NCI-H2107 (cell line): Measurements from ENCODE around the gene SLC22A23.

Source experiments
- DNase-seq: peaks from one replicate; lab custom pipeline; 2025; lab: John Stamatoyannopoulos, UW

The SLC22A23 gene

DNA sequence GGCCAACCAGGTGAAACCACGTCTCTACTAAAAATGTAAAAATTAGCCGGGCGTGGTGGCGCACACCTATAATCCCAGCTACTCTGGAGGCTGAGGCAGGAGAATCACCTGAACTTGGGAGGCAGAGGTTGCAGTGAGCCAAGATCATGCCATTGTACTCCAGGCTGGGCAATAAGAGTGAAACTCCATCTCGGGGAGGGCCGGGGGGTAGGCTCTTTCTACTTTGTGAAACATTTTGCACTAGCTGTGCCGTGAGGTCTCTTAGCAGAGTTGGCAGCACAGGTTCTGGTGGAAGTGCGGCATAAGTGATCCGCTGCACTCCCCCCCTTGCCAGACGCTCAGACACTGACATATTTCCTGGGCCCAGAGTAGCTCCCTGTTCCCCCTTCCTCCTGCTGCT lies 173.6 kb downstream of the SLC22A23 start:
- no peak for DNase-seq

DNA sequence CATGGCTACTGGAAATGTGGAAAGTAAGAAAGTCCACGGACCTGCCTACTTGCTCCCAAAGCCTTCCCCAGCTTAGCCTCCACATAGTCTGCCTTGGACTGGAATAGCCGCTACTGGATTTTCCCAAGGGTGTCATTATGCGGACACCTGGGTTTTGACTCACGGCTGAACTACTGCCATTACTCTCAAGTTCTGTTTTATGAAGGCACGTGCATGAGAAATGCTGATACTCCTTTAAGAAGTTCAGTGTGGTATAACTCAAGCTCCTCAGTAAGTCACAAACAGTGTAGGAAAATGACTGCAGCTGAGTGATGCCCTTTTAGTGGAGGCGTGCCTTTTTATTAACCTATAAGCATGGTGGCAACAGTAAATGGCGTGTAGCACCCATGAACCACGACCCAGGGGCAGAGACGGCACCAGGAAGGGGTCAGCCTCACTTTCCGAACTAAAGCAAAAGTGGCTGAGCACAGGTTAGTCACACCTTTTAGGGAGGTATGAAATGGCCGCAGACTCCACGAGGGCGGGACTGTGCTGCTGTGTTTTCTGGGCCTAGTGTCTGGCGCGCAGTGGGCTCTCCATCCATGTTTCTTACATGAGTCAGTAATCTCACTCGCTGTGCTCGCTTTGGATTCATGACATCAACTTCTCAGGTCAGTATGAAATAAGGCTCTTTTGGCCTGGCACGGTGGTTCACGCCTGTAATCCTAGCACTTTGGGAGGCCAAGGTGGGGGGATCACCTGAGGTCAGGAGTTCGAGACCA lies 174.2 kb downstream of the SLC22A23 start:
- DNase-seq: no peak

DNA sequence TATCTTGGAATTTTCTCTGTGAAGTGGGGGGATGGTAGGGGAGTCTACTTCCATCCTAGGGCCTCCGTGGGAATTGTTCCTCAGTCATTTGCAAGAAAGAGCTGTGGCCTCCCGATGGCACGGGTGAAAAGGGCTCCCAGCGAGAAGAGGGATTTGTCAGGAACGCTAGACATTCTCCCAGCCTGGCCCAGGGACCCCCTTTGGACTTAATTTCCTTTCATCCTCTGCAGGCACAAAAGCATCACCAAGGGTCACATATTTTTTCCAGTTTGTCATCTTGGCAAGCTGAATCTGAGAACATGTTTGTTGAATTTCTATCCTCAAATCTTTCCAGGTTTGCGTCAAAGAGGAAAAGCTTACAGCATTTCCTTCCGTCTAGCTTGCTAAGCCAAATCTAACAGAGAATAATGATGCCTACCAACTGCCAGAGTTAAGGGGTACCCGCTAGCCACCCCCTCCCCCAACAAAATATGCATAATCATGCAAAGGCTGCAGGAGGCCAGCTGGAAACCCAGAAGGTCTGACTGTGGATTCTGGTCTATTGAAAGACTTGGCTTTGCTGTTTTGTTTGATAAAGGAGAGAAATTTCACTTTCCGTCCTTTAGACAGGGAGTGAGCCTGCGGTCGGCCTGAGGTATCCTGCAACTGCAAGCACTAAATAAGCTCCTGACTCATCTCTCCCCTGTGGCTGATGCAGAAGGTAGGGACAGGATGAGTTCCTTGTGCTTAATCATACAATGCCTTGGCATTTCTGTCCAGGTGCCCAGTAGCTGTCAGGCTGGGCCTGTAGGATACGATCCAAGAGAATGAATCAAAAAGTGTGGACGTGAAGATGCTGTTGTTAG lies 175.0 kb downstream of the SLC22A23 start:
- DNase-seq: no peak

DNA sequence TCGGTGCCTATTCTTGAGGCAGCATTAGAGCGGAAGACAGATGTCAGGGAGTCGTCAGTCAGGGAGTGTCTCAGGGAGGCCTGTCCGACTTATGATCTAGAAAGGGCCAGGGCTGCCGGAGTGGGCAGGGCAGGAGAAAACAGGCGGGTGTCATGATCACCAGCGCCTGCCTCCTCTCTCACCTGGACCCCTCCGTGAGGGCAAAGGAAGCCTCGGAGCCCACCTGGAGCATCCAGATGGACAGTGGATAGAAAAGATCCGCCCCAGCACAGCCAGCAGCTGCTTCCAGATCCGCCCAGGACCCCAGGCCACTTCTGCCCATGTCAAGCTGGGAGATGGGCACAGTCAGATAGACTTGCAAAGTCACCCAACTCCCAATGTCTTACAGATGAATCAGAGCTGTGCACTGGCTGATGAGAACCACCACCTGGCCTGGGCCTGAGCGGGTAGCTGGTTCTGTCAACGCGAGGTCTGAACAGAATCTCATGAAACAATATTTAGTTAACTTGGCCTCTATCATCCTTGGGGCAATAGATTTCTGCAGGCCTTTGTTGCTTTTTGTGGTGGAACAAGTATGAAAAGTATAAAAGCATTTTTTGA lies 175.9 kb downstream of the SLC22A23 start:
- no peak for DNase-seq

DNA sequence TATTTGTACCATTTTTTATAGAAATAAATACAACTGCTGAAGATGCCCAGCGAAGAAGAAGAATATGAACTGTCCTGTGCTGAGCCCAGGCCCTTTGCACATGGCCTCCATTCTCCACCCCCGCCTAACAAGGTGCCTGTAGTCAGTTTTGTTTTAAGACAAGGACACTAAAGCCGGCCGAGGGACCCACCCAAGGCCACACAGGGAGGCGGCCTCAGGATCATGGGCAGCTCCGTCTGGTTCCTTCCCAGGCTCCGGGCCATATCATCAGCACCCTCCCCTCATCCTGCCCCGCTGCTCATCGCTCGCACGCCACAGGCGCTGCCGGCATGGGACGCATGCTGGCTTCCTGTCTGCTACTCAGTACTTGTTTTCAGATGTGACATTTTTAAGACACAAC lies 176.8 kb downstream of the SLC22A23 start:
- no peak for DNase-seq

DNA sequence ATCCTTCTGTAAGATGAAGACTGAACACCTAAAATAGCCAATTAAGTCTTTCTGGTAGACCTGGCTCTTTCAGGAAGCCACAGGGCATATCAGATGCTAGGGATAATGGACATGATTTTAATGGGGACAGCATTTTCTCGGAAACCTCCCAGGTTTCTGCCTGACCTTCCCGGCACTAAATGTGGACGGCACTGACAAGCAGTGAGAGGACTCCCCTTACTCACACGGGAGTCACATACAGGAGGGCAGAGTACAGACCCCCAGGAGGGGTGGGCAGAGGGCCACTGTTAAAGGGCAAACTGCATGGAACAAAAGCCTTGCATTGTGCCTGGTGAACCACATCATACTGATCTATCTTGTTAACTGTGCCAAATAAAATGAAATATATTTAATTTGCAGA lies 178.2 kb downstream of the SLC22A23 start:
- DNase-seq: no peak

DNA sequence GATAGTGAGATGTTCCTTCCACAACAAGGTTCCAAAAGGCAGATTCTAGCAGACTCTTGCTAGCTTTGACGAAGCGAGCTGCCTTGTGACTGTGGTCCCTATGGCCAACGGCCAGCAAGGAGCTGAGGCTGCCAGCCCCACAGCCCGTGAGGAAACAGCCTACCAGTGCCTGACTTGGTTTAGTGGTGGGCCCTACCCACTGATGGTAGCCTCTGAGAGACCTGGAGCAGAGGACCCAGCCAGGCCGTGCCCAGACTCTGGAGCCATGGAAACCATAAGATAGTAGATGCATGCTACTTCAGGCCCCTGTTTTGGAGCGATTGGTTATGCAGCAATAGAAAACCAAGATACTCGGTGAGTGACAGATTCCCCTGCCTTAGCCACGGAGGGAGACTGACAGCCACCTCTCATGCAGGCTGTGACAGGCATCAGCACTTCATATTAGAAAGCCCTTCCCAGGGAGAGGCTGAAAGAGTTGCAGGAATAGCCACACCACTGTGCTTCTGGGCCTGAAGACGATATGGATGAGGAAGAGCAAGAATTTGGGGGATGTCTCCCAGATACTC lies 178.9 kb downstream of the SLC22A23 start:
- no peak for DNase-seq

DNA sequence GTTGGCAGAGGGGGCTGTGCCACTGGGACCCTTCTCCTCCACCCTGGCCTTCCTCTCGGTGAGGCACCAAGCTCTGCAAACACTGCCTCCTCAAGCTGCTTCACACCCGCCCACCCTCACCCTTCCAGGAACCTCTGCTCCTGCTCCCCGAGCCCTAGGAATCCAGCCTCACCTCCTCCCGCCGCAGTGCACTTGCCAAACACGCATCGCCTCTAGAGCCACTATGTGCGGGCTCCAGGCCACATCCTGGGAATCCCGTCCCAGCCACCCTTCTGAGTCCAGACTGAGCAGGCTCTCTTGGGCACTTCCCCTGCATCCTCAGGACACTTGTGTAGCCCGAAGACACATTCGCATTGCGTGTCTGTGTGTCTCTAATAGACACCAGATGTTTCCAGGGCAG lies 179.6 kb downstream of the SLC22A23 start:
- no peak for DNase-seq

DNA sequence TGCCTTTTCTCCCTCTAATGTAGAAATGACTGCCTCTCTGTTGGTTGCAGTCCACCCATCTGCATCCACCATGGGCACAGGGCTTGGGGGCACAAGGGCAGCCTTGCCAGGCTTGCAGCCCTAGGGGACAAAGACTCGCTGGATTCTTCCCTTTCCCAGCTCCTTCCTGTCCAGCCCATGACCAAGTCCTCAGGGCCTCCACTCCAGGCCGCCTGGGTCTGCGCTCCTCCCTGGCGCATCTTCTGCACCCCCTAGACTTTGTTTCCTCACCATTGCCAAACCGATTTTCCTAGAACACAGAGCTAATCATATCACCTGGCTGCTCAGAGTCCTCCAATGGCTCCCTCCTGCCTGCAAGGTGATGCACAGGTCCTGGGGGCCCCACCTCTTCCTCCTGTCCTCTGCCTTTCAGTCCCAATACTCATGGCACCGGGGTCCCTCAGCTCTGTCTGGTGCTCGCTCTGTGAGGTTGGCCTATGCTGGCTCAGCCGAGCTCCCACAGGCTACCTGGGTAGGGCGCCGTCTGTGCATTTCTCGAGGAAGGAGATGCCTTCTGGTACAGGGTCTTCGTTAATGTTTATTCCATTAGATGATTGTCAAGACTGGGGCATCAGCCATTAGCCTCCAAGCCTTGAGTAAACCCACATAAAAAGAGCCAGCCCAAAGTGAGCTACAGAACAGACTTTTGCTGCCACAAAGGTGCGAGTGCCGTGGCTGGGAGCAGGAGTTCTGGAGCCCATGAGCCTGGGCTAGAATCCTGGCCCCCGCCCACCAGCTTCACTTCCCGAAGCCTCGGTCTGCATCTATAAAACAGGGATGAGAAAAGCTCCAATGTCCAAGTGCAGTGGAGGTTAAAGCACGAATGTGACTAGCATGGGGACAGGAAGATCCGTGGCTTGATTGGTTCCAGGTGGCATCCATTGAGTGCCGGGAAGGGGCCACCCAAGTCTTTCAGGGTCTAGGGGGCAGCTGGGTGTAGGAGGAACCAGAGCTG lies 180.4 kb downstream of the SLC22A23 start:
- no peak for DNase-seq

DNA sequence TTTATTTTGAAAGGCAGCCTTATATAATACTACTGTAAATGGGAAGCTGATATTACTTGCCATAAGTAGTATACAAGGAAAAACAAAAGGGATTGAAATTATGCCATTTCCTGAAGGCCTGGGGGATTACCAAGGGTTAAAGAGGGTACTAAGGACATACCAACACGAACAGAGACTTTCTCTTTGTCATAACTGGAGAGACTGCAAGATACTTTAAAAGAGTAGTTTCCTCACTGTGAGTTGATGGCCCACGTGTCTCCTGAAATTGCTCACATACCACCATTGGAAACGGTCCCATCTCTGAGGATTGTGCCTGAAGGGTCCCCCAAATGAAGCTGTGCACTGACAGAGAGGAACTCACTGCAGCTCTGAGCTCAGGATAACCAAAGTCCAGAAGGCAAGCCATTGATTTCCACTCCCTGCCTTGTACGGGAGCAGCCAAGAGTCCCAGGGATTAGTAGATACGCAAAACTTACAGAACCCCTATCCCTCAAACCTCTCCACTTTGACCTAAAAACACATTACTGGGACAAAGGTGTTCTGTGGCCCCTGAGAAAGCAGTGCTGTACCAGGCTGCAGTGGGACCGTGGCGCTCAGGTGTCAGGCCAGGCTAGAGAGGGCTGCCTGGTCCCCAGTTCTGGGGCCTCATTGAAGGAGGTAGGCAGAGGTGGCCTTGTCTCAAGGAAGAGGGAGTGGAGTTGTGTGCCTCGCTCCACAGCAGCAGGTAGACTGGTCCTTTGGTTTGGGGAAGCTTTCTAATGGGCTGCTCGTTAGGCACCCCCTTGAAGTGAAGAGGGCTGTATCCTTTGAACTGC lies 182.9 kb downstream of the SLC22A23 start:
- DNase-seq: no peak

DNA sequence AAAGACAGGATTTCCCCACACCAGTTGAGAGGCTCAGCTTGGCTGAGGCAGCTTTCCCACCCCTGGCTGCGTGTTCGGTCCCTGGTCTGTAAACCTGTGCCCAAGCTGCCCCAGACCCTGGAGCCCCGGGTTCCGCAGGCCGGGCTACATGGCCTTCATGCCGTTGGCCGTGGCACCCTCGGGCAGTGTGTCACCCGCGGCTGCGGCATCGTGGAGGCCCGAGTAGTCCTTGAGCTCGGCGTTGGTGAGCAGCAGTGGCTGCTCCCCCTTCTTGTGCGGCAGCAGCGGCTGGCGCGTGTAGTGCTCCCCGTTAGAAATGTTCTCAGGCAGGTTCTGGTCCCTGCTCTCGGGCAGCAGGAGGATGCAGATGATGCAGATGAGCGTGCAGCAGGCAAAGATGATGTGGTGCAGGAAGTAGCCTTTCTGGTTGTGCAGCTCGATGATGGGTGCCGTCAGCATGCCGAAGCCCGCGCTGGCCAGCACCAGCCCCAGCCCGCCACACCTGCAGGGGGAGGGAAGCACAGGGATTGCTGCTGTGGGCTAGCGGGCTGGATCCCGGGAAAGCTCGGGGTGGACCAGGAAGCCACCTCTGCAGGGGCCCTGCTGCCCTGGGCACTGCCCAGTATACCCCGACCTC lies 183.8 kb downstream of the SLC22A23 start:
- DNase-seq: no peak

DNA sequence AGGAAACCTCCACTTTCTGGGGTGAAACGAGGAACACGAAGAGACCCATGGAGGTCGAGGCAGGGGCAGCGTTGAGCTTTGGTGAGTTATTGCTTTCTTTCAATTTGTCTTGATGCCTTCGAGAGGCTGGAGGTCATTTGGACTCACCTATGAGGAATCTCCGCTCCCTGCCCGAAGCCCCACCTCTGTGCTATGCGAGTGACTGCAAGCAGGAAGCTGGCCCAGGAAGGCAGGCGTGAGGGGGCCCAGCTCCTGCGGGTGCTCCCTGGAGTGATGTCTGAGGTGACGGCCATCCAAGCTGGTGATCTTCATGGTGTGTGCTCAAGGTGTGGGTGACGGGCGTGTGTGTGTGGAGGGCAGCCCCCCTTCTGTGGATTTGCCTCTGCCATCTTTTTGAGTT lies 185.1 kb downstream of the SLC22A23 start:
- DNase-seq: no peak

DNA sequence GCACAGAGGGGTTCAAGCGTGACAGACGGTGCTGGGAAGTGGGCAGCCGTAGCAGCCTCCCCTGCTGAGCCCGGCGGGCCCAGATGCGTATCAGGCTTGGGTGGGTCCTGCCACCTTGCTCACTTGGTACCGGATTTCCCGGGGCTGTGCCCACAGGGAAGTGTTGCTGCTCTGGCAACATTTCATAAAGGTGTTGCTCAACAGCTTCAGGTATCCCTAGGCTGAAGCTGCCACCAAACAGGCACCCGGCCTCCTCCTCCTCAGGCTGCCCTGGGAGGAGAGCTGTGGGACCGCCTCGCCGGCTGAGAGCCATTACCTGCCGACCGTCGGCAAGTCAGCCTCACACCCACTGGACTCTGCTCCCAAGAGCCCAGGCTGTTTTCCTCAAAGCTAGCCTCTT lies 186.6 kb downstream of the SLC22A23 start:
- no peak for DNase-seq

DNA sequence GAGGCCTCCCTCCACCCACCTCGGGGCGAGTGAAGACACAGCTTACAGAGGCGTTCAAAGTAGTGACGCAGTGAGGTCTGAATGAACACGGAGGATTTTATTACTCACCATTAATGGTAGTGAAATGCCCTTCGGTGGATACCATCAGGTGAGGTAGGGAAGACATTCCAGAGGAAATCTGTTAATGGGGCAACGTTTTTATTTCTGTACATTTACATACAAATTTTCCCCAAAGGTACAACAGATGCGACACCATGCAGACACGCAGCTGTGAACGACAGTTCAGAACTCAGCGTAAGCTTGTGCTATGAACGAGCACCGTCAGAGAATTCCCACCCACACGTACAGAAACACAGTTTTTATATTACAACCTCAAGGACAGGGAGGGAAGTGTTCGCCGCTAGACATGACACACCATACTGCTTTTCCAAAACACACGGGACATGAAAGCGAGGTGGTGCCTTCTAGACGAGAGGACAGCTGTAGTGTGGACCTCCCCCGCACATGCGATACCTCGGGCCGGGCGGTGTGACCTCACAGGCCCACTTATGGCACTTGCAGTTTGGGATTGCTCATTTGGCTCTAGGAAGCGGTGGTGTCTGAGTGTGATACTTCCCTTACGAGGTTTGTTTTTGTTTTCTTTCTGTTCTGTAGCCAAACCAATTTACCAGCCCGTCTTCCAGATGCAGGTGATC lies 187.4 kb downstream of the SLC22A23 start:
- no peak for DNase-seq

DNA sequence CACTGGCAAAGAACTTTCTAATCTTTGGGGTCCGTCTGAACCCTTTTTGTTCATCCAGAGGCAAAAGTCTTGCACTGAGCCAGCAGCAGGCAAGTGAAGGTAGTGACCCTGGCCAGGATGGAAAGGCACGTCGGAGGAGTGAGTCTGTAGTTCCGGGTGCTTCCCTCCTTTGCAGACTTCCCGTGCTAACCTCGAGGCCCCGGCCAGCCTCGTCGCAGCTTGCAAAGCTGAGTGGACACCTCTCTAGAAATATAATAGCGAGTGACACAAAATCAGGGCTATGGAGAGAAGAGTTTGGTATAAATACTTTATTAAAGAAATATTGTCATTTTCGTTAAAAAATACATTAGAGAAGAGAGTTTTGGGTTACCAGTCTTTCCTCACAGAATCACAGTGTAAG lies 188.2 kb downstream of the SLC22A23 start:
- DNase-seq: no peak

DNA sequence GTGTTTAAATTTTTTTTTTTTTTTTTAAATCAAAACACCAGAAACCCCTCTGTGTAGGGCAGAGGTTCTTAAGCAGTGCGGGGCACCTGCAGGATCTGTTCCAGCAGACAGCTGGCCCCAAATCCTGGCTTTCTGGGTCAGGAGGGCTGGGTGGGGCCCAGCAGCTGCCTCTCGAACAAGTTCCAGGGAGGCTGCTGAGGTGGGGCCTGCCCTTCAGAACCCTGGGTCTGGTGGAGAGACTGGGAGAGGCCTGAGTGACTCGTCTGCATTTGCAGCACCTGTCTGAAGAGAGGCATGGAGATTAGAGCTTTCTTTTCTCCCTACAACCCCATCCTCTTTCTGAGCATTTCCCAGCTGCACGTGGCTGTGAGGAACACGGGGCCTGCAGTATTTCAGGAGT lies 189.7 kb downstream of the SLC22A23 start:
- DNase-seq: no peak

DNA sequence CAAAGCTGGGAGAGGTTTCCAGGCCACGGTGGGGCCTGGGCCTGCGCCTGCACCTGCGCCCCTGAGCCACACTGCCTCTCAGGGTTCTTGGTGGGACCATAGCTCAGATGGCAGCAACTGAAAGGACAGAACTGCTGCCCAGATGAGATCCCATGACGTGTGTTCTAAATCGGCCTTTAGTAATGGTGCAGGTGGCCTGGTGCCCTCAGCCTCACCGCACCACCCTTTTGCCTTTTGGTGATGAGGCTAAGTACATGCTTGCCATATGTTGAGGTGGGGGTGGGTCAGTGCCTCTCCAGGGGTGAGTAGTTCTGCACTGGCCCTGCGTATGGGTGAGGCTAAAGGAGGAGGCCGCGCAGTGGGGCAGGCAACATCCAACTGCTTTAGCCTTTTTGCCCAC lies 190.7 kb downstream of the SLC22A23 start:
- DNase-seq: no peak

DNA sequence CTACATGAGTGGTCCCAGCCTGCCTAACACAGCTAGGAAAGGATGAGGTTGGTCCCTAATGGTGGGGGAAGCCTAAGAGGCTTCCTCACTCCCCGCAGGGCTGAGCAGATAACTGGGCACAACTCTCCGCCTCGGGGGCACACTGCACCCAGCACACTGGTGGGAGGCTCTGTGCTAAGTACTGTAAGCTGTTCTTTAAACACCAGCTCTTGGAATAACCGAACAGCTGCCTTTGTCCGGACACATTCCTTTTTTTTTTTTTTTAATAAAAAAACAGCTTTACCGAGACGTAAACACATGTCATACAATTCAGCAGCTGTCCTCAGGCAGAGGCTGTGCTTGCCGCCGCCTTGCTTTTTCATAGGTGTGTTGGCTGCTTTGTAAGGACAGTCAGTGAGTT lies 191.2 kb downstream of the SLC22A23 start:
- DNase-seq: no peak

DNA sequence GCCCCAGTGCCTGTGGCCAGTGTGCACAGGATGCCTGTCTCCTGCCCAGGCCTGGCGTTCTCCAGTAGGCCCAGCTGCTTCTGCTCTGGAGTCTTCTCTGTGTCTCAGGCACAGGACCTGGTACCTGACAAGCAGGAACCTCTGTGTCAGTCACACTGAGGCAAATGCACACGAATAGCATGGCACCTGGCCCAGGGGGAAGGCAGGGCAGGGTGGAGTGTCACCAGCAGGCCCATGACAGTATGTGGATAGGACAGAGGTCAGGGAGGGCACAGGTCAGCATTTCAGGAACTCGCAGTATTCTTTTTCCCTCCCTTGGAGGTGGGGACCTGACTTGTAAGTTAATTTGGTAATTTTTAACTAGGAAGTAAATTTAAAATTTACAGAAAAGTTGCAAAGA lies 192.5 kb downstream of the SLC22A23 start:
- no peak for DNase-seq

DNA sequence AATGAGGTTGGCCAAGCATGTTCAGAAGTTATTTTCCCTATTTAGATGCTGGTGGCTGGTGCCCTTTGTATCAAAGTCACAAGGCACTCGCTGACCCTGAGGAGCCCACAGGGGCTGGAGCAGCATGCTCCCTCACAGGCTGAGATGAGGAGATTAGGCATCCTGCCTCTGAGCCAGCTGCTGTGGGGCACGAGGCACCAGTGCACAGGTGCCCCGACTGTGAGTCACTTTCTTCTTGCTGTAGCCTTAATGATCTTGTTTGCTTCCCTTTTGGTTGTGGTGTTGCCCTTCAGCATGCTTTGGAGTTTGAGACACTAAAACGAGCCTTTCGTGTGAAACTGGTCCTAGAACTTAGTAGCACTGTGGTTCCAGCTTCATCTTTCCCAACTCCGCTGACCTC lies 193.8 kb downstream of the SLC22A23 start:
- no peak for DNase-seq
